K562 (cell line): ENCODE results near the gene WARS2. TPM values are rescaled to one million over a fixed set of nuclear protein-coding genes. Genes with fewer than 3 reads are reported as not detected.

Experiments used
- ATAC-seq: fragments of 200-7000 bp; cut with Tn5 transposase; 3 replicates; pipeline ENCODE4 v1.9.1; 2020; ENCODE audit warnings: moderate library complexity
- BruUV-seq: library from RNA; stranded (reverse); fragments of 400-500 nt; replicated peaks from 2 replicates; lab custom pipeline; 2021; lab: Mats Ljungman, UMichigan
- CTCF ChIA-PET: fragments of 300-600 bp; formaldehyde crosslinking; extraction: SDS; loops from one replicate; lab custom pipeline; 2021; ENCODE audit warnings: low intra/inter-chr PET ratio; lab: Yijun Ruan, JAX
- POLR2A ChIA-PET: fragments of 300-600, 350-650 bp; sonication (Branson Sonifier 250); formaldehyde crosslinking; extraction: SDS; loops from one replicate; lab custom pipeline; 2021; ENCODE audit warnings: antibody characterized with exemption, inconsistent platforms; lab: Yijun Ruan, JAX
- DNase-seq, 4 experiments: peaks; one replicate each; pipeline versions ENCODE4 v3.0.0 to v3.0.0-alpha.2; 2011 to 2018; ENCODE audit warnings: low spot score in 3 of 4, mixed read lengths in 3 of 4; ENCODE audit errors: extremely low read depth in 1 of 4
- FAIRE-seq: peaks from 2 replicates; lab custom pipeline; 2011; peaks lifted over from hg19 to GRCh38; lab: Jason Lieb, UNC
- H2AFZ ChIP-seq: 2 replicates; pipeline ENCODE4 v1.6.0; 2011; ENCODE audit warnings: low read depth, low read length, control low read depth, inconsistent platforms
- H3K27ac ChIP-seq: fragments of 200-600 bp; 3 replicates; pipeline ENCODE4 v1.8.0; 2011; ENCODE audit warnings: low read depth, mild to moderate bottlenecking, control low read depth, inconsistent platforms, low read length, moderate library complexity, mixed read lengths; ENCODE audit errors: extremely low read depth
- H3K27me3 ChIP-seq, 2 experiments: fragments of 300-600 bp in 1 of 2; 2 replicates in 1 of 2; 3 replicates in 1 of 2; pipeline versions ENCODE4 v1.6.0 to v1.8.0; 2011; ENCODE audit warnings: inconsistent platforms in 2 of 2, low read length in 2 of 2, mild to moderate bottlenecking in 1 of 2, mixed read lengths in 1 of 2, moderate library complexity in 1 of 2; ENCODE audit not compliant: control insufficient read depth in 2 of 2, insufficient read depth in 2 of 2
- H3K36me3 ChIP-seq: fragments of 300-600 bp; 3 replicates; pipeline ENCODE4 v1.8.0; 2011; ENCODE audit warnings: mild to moderate bottlenecking, low read length, inconsistent platforms; ENCODE audit not compliant: control insufficient read depth, insufficient read depth
- H3K4me1 ChIP-seq, 2 experiments: fragments of 200-600 bp in 1 of 2; replicated peaks in 1 of 2; 2 replicates in 1 of 2; 3 replicates in 1 of 2; pipeline versions ENCODE4 v1.5.1 to v1.8.0; 2011; ENCODE audit warnings: inconsistent platforms in 2 of 2, low read length in 2 of 2, mild to moderate bottlenecking in 1 of 2, mixed read lengths in 1 of 2, moderate library complexity in 1 of 2; ENCODE audit not compliant: control insufficient read depth in 2 of 2, insufficient read depth in 2 of 2
- H3K4me2 ChIP-seq: 2 replicates; pipeline ENCODE4 v1.6.1; 2011; ENCODE audit warnings: low read length, control low read depth, inconsistent platforms, mixed read lengths; ENCODE audit not compliant: insufficient read depth
- H3K4me3 ChIP-seq: fragments of 200-600 bp; sonication (generic), shearing (Covaris generic); 2 replicates; pipeline ENCODE4 v1.5.1; 2016; ENCODE audit warnings: control low read depth, inconsistent platforms
- H3K79me2 ChIP-seq: fragments of 200-600 bp; 3 replicates; pipeline ENCODE4 v1.8.0; 2011; ENCODE audit warnings: low read length, inconsistent platforms; ENCODE audit not compliant: control insufficient read depth, insufficient read depth
- H3K9ac ChIP-seq, 2 experiments: 2 replicates each; pipeline versions ENCODE4 v1.6.0 to v1.6.1; 2011; ENCODE audit warnings: low read depth in 2 of 2, low read length in 2 of 2, control low read depth in 1 of 2, inconsistent platforms in 1 of 2, mild to moderate bottlenecking in 1 of 2, mixed read lengths in 1 of 2; ENCODE audit not compliant: insufficient read depth in 1 of 2
- H3K9me1 ChIP-seq: one replicate; pipeline ENCODE4 v1.6.0; 2011; ENCODE audit warnings: inconsistent platforms, mild to moderate bottlenecking, low read length, moderate library complexity; ENCODE audit not compliant: control insufficient read depth, insufficient read depth
- H3K9me3 ChIP-seq: replicated peaks from 2 replicates; pipeline ENCODE4 v1.5.1; 2011; ENCODE audit warnings: low read depth, low read length, inconsistent platforms; ENCODE audit not compliant: control insufficient read depth, insufficient read depth
- H4K20me1 ChIP-seq: replicated peaks from 2 replicates; pipeline ENCODE4 v1.6.1; 2011; ENCODE audit warnings: low read length, inconsistent platforms, mixed read lengths; ENCODE audit not compliant: control insufficient read depth, insufficient read depth
- ADNP ChIP-seq: fragments of 200-800 bp; sonication (Bioruptor generic); IDR thresholded peaks from 2 replicates; pipeline ENCODE4 v1.6.1; 2016; ENCODE audit warnings: missing genetic modification characterization, missing compliant biosample characterization
- CHCHD3 ChIP-seq: fragments of 250-450 bp; sonication (Bioruptor Pico); IDR thresholded peaks from 2 replicates; pipeline ENCODE4 v2.1.2; 2022; ENCODE audit warnings: mild to moderate bottlenecking
- DIDO1 ChIP-seq: fragments of 450-650 bp; IDR thresholded peaks from 2 replicates; pipeline ENCODE4 v1.6.1; 2016; ENCODE audit warnings: low read depth, missing biosample characterization, missing genetic modification characterization
- E2F8 ChIP-seq: fragments of 450-650 bp; IDR thresholded peaks from 2 replicates; pipeline ENCODE4 v1.7.1; 2018; ENCODE audit warnings: mild to moderate bottlenecking, low read depth; ENCODE audit not compliant: partially characterized antibody
- EHMT2 ChIP-seq: fragments of 450-650 bp; IDR thresholded peaks from 2 replicates; pipeline ENCODE4 v1.6.1; 2018; ENCODE audit warnings: antibody characterized with exemption
- ETS2 ChIP-seq: IDR thresholded peaks from 2 replicates; pipeline ENCODE4 v1.6.1; 2016; ENCODE audit warnings: borderline replicate concordance, missing genetic modification characterization, mild to moderate bottlenecking, moderate library complexity, missing compliant biosample characterization; ENCODE audit not compliant: poor library complexity, severe bottlenecking
- HLTF ChIP-seq: fragments of 450-650 bp; IDR thresholded peaks from 2 replicates; pipeline ENCODE4 v1.6.1; 2016
- HNRNPL ChIP-seq: fragments of 200-400 bp; formaldehyde crosslinking; IDR thresholded peaks from 2 replicates; pipeline ENCODE4 v1.6.1; 2017; ENCODE audit warnings: low read depth, mild to moderate bottlenecking, low read length
- MCM2 ChIP-seq: fragments of 450-650 bp; IDR thresholded peaks from 2 replicates; pipeline ENCODE4 v1.6.1; 2017; ENCODE audit warnings: low read depth, mild to moderate bottlenecking
- MLX ChIP-seq, 2 experiments: fragments of 450-650 bp in 1 of 2; sonication (generic) in 1 of 2; formaldehyde crosslinking; conservative IDR thresholded peaks; 2 replicates each; pipeline versions ENCODE4 v1.4.0 to v1.8.1; 2020 to 2022; ENCODE audit warnings: mild to moderate bottlenecking in 1 of 2, missing genetic modification reagents in 1 of 2
- PREB ChIP-seq: sonication (generic); formaldehyde crosslinking; IDR thresholded peaks from 2 replicates; pipeline ENCODE4 v1.8.1; 2023; ENCODE audit warnings: mild to moderate bottlenecking, missing genetic modification reagents
- SIN3B ChIP-seq: fragments of 450-650 bp; IDR thresholded peaks from 2 replicates; pipeline ENCODE4 v1.6.1; 2017; ENCODE audit warnings: low read depth, mild to moderate bottlenecking, moderate library complexity
- TAF7 ChIP-seq: fragments of 450-650 bp; IDR thresholded peaks from 2 replicates; pipeline ENCODE4 v1.6.1; 2016; ENCODE audit warnings: missing genetic modification characterization, missing compliant biosample characterization
- TRIM28 ChIP-seq: fragments of 450-650 bp; IDR thresholded peaks from 2 replicates; pipeline ENCODE4 v1.6.1; 2017
- XRCC5 ChIP-seq: fragments of 200-400 bp; formaldehyde crosslinking; IDR thresholded peaks from 2 replicates; pipeline ENCODE4 v1.6.1; 2017; ENCODE audit warnings: low read depth, mild to moderate bottlenecking, low read length
- ZBTB17 ChIP-seq: fragments of 450-650 bp; formaldehyde crosslinking; IDR thresholded peaks from 2 replicates; pipeline ENCODE4 v1.4.0; 2020; ENCODE audit warnings: mild to moderate bottlenecking
- ZBTB34 ChIP-seq: fragments of 250-450 bp; sonication (Bioruptor Pico); IDR thresholded peaks from 2 replicates; pipeline ENCODE4 v1.8.0; 2021; ENCODE audit warnings: mild to moderate bottlenecking, moderate library complexity
- WGBS: fragments of 100-300 bp; shearing (Covaris generic); methylation state at CpG from one replicate; pipeline ENCODE4 v1.1.6; 2016; ENCODE audit warnings: low coverage, mixed read lengths; ENCODE audit not compliant: insufficient coverage; ENCODE audit errors: missing lambda C conversion rate; 5-methylcytosine and 5-hydroxymethylcytosine counted together
- in situ Hi-C: fragments of 300-500 bp; cut with MboI; formaldehyde crosslinking; loops from 4 replicates; pipeline ENCODE4 v1.15.0; 2018; ENCODE audit warnings: inconsistent platforms, mixed read lengths
- intact Hi-C: fragments of 100-400 bp; cut with micrococcal nuclease; formaldehyde crosslinking; loops from 2 replicates; pipeline ENCODE4 v1.14.2; 2022
- polyA plus RNA-seq, 8 experiments: library from polyadenylated mRNA; depleted of rRNA in 4 of 8; stranded (reverse) in 5 of 8; unstranded in 3 of 8; fragments of >200 nt; fragmentation: Nextera tagmentation in 2 of 8; fragmentation: Illumina TruSeq in 1 of 8; extraction: Ambion mirVana in 2 of 8; extraction: Trizol in 1 of 8; gene quantifications; 2 replicates each; pipeline versions ENCODE4 v1.2.1 to v1.2.3, GENCODE V29; 2011 to 2014; ENCODE audit warnings: inconsistent platforms in 1 of 8, missing spikeins in 1 of 8
- total RNA-seq, 7 experiments: library from RNA; depleted of rRNA in 6 of 7; stranded (reverse); fragments of >200 nt in 6 of 7; fragmentation: Illumina TruSeq in 2 of 7; extraction: Trizol in 2 of 7; gene quantifications; 2 replicates each; pipeline versions ENCODE4 v1.2.1 to v1.2.3, GENCODE V29; 2011 to 2021; ENCODE audit warnings: low replicate concordance in 1 of 7

WARS2 gene
- total and polyA plus RNA-seq, 9 of the 15 experiments (the other 6 are each of a cell fraction or from before 2014, with no cell fraction given), result 5.7 to 18.0 (median 16.9) TPM

GRCh38 chr1:119006406-119007279, 133.8 kb downstream of the WARS2 start:
- ChIA-PET POLR2A (no interaction called here), CTCF (no interaction called here)
- 39% methylated on average over 79 of the region's 81 CpGs for WGBS
- in situ Hi-C loops (no loop called here), intact Hi-C loops (loop anchor here (5.0 kb wide), 1 partner anchor 784 kb away; no protein-coding TSS in a partner anchor)
- no peak for ATAC-seq
- BruUV-seq, result no TSS peak
- Histone ChIP-seq H2AFZ (no peak overlapping the region), H3K4me1 (peaks cover 0 to 10% of the 10 kb centered on the region in 2 experiments; a peak in 2 of 5 replicates), H3K9me1 (no peaks in the 10 kb centered on the region), H3K9me3 (no peaks in the 10 kb centered on the region), H4K20me1 (no peaks in the 10 kb centered on the region), H3K9ac (no peak overlapping the region), H3K79me2 (no peaks in the 10 kb centered on the region), H3K4me2 (no peak overlapping the region), H3K27ac (no peak overlapping the region), H3K27me3 (peaks cover 13 to 53% of the 10 kb centered on the region in 2 experiments; a peak in 3 of 5 replicates), H3K4me3 (no peak overlapping the region), H3K36me3 (no peaks in the 10 kb centered on the region)
- DNase-seq, result no peak
- no peak for FAIRE-seq
- TF ChIP-seq ETS2 (tag) (no peak), SIN3B (no peak), DIDO1 (tag) (no peak), ZBTB34 (CRISPR knock-in tag) (no peak), ZBTB17 (CRISPR knock-in tag) (no peak), CHCHD3 (CRISPR knock-in tag) (no peak), ADNP (tag) (no peak), TAF7 (no peak), TRIM28 (no peak), MCM2 (no peak), XRCC5 (no peak), PREB (no peak), HNRNPL (no peak), MLX (CRISPR knock-in tag; conservative IDR thresholded peaks at IDR 0.05) (no peak), E2F8 (no peak), HLTF (no peak), EHMT2 (no peak)
